ENCODE results near the gene EPM2A. TPM values are rescaled to one million over a fixed set of nuclear protein-coding genes. Genes with fewer than 3 reads are reported as not detected.
A peak's percentile ranks its signal among the peaks of the same experiment; 100 is the strongest.

EPM2A gene
- total and polyA plus RNA-seq, 10 of the 15 experiments (the other 5 are each of a cell fraction or from before 2014, with no cell fraction given) = 3.4 to 13.0 (median 7.9) TPM

DNA sequence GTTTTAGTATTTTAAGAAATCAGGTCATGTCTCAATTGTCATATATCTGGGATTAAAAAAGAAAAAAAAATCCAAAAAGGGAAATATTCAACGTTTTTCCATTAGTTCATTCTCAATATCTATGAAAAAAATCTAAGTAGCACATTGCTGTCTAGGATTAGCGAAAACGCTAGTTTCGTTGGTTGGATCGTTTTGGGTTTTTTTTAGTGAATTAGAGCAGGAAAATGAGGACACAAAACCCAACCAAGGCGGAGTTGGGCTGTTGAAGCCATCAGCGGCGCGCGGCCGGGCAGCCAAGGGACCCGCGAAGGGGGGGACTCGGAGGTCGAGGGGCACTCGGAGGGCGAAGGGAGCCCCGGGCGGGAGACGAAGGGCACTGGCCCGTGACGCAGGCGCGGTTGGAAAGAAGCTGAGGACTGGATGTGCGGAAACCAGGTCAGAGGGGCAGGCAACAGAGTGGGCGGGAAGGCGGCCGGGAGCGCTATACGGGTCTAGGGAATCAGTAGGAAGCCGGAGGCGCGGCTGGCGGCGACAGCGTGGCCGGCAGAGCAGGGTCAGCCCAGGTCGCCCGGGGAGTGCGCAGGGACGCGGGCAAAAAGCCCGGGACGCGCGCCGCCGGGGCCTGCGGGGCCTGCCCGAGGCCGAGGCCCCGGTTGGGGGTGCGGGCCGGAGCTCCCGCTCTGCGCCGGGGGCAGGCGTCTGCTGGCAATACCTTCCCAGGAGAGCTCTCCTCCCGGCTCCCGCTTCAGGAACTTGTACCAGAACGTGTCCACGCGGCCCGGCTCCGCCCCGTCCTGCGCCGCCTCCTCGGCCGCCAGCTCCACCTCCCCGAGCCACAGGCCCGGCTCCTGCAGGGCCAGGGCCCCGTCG, 599 bp downstream of the EPM2A start (continued):
- TF ChIP-seq, protein P1, sequence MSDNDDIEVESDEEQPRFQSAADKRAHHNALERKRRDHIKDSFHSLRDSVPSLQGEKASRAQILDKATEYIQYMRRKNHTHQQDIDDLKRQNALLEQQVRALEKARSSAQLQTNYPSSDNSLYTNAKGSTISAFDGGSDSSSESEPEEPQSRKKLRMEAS (IDR thresholded peaks at IDR 0.05; ENCODE audit: low read depth, low read length) = 0 out of 2 replicates have a peak, but pooled peaks have one; percentile 30
- TF ChIP-seq PAX5 (IDR thresholded peaks at IDR 0.05; ENCODE audit: borderline replicate concordance, low read depth, low read length) (peak; percentile 96), MYC (IDR thresholded peaks at IDR 0.05; ENCODE audit: insufficient read depth, insufficient read length, insufficient replicate concordance, low read length, severe bottlenecking) (peak; percentile 58), YY1 (IDR thresholded peaks at IDR 0.05; ENCODE audit: low read depth, low read length) (no peak; the same call in 1 of the 2 replicates), NBN (IDR thresholded peaks at IDR 0.05) (0 out of 2 replicates have a peak, but pooled peaks have one; percentile 53), WRNIP1 (IDR thresholded peaks at IDR 0.05; ENCODE audit: borderline replicate concordance, low read depth, low read length) (no peak), MYB (IDR thresholded peaks at IDR 0.05; ENCODE audit: borderline replicate concordance, low read depth, low read length) (no peak), LARP7 (IDR thresholded peaks at IDR 0.05) (no peak; the same call in 1 of the 2 replicates), POLR2A (IDR thresholded peaks at IDR 0.05; ENCODE audit: low read depth, low read length) (peak; percentile 77), CBFB (IDR thresholded peaks at IDR 0.05; ENCODE audit: low read depth) (no peak), MEF2B (IDR thresholded peaks at IDR 0.05; ENCODE audit: partially characterized antibody, poor library complexity, severe bottlenecking) (peak; percentile 32), IKZF2 (IDR thresholded peaks at IDR 0.05) (peak; percentile 72 to 73), RBBP5 (conservative IDR thresholded peaks at IDR 0.05) (peak; percentile 76), ZSCAN29 (IDR thresholded peaks at IDR 0.05) (peak; percentile 93), SIN3A (IDR thresholded peaks at IDR 0.05; ENCODE audit: low read depth, low read length) (0 out of 2 replicates have a peak, but pooled peaks have one; percentile 14), EED (IDR thresholded peaks at IDR 0.05; ENCODE audit: low read depth) (peak; percentile 82)
- TF ChIP-seq, protein P2, sequence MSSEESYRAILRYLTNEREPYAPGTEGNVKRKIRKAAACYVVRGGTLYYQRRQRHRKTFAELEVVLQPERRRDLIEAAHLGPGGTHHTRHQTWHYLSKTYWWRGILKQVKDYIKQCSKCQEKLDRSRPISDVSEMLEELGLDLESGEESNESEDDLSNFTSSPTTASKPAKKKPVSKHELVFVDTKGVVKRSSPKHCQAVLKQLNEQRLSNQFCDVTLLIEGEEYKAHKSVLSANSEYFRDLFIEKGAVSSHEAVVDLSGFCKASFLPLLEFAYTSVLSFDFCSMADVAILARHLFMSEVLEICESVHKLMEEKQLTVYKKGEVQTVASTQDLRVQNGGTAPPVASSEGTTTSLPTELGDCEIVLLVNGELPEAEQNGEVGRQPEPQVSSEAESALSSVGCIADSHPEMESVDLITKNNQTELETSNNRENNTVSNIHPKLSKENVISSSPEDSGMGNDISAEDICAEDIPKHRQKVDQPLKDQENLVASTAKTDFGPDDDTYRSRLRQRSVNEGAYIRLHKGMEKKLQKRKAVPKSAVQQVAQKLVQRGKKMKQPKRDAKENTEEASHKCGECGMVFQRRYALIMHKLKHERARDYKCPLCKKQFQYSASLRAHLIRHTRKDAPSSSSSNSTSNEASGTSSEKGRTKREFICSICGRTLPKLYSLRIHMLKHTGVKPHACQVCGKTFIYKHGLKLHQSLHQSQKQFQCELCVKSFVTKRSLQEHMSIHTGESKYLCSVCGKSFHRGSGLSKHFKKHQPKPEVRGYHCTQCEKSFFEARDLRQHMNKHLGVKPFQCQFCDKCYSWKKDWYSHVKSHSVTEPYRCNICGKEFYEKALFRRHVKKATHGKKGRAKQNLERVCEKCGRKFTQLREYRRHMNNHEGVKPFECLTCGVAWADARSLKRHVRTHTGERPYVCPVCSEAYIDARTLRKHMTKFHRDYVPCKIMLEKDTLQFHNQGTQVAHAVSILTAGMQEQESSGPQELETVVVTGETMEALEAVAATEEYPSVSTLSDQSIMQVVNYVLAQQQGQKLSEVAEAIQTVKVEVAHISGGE (CRISPR knock-in tag; IDR thresholded peaks at IDR 0.05) = no peak
- TF ChIP-seq, protein P3, sequence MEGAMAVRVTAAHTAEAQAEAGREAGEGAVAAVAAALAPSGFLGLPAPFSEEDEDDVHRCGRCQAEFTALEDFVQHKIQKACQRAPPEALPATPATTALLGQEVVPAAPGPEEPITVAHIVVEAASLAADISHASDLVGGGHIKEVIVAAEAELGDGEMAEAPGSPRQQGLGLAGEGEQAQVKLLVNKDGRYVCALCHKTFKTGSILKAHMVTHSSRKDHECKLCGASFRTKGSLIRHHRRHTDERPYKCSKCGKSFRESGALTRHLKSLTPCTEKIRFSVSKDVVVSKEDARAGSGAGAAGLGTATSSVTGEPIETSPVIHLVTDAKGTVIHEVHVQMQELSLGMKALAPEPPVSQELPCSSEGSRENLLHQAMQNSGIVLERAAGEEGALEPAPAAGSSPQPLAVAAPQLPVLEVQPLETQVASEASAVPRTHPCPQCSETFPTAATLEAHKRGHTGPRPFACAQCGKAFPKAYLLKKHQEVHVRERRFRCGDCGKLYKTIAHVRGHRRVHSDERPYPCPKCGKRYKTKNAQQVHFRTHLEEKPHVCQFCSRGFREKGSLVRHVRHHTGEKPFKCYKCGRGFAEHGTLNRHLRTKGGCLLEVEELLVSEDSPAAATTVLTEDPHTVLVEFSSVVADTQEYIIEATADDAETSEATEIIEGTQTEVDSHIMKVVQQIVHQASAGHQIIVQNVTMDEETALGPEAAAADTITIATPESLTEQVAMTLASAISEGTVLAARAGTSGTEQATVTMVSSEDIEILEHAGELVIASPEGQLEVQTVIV (IDR thresholded peaks at IDR 0.05; ENCODE audit: borderline replicate concordance, partially characterized antibody) = no peak
- TF ChIP-seq, protein P4, sequence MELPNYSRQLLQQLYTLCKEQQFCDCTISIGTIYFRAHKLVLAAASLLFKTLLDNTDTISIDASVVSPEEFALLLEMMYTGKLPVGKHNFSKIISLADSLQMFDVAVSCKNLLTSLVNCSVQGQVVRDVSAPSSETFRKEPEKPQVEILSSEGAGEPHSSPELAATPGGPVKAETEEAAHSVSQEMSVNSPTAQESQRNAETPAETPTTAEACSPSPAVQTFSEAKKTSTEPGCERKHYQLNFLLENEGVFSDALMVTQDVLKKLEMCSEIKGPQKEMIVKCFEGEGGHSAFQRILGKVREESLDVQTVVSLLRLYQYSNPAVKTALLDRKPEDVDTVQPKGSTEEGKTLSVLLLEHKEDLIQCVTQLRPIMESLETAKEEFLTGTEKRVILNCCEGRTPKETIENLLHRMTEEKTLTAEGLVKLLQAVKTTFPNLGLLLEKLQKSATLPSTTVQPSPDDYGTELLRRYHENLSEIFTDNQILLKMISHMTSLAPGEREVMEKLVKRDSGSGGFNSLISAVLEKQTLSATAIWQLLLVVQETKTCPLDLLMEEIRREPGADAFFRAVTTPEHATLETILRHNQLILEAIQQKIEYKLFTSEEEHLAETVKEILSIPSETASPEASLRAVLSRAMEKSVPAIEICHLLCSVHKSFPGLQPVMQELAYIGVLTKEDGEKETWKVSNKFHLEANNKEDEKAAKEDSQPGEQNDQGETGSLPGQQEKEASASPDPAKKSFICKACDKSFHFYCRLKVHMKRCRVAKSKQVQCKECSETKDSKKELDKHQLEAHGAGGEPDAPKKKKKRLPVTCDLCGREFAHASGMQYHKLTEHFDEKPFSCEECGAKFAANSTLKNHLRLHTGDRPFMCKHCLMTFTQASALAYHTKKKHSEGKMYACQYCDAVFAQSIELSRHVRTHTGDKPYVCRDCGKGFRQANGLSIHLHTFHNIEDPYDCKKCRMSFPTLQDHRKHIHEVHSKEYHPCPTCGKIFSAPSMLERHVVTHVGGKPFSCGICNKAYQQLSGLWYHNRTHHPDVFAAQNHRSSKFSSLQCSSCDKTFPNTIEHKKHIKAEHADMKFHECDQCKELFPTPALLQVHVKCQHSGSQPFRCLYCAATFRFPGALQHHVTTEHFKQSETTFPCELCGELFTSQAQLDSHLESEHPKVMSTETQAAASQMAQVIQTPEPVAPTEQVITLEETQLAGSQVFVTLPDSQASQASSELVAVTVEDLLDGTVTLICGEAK (IDR thresholded peaks at IDR 0.05; ENCODE audit: borderline replicate concordance) = no peak
